Calu3 (cell line): ENCODE results near the gene ZNF134. TPM values are rescaled to one million over a fixed set of nuclear protein-coding genes. Genes with fewer than 3 reads are reported as not detected.

ENCODE experiments used
- BruUV-seq: library from RNA; stranded (reverse); fragments of 400-500 nt; replicated peaks from 2 replicates; lab custom pipeline; 2021; lab: Mats Ljungman, UMichigan
- CTCF ChIA-PET: fragments of 300-600 bp; sonication (Branson Sonifier 250); formaldehyde crosslinking; loops from one replicate; lab custom pipeline; 2022; ENCODE audit warnings: antibody characterized with exemption; lab: Charles Lee
- DNase-seq: peaks from one replicate; pipeline ENCODE4 v3.0.0; 2022
- H3K27ac Mint-ChIP-seq: one replicate; pipeline ENCODE4 v1.8.0; 2022; ENCODE audit warnings: mixed read lengths; ENCODE audit not compliant: unreplicated experiment
- H3K27me3 Mint-ChIP-seq: one replicate; pipeline ENCODE4 v1.8.0; 2022; ENCODE audit warnings: mixed read lengths; ENCODE audit not compliant: unreplicated experiment
- H3K36me3 Mint-ChIP-seq: one replicate; pipeline ENCODE4 v1.8.0; 2022; ENCODE audit warnings: mild to moderate bottlenecking, moderate library complexity, mixed read lengths; ENCODE audit not compliant: insufficient read depth, unreplicated experiment
- H3K4me1 Mint-ChIP-seq: one replicate; pipeline ENCODE4 v1.8.0; 2022; ENCODE audit warnings: mild to moderate bottlenecking, low read depth, mixed read lengths; ENCODE audit not compliant: unreplicated experiment
- H3K4me3 Mint-ChIP-seq: one replicate; pipeline ENCODE4 v1.8.0; 2022; ENCODE audit warnings: mild to moderate bottlenecking, low read depth, moderate library complexity, mixed read lengths; ENCODE audit not compliant: unreplicated experiment
- H3K9me3 Mint-ChIP-seq: one replicate; pipeline ENCODE4 v1.8.0; 2022; ENCODE audit warnings: low read depth, mixed read lengths; ENCODE audit not compliant: unreplicated experiment
- intact Hi-C: fragments of 100-400 bp; cut with micrococcal nuclease; formaldehyde crosslinking; loops from one replicate; pipeline ENCODE4 v1.10.0; 2022; ENCODE audit not compliant: unreplicated experiment
- total RNA-seq: library from RNA; stranded (reverse); gene quantifications from 2 replicates; pipeline ENCODE4 v1.2.3, GENCODE V29; 2022
- TF ChIP-seq, protein P1 (sequence below): fragments of 200-600 bp; IDR thresholded peaks from one replicate; pipeline ENCODE4 v1.8.0; 2022; ENCODE audit warnings: antibody characterized with exemption; ENCODE audit not compliant: unreplicated experiment

ZNF134 gene
- total RNA-seq, 1 experiment from 2014 or later = 11.4 TPM

DNA sequence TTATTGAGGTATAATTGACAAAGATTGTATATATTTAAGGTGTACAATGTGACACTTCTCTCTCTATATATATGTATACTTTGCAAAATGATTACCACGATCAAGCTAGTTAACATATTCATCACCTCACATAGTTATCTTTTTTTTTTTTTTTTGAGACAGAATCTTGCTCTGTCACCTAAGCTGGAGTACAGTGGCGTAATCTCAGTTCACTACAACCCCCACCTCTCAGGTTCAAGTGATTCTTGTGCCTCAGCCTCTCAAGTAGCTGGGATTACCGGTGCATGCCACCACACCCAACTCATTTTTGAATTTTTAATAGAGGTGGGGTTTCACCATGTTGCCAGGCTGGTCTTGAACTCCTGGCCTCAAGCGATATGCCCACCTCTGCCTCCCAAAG lies 58.4 kb downstream of the ZNF134 start:
- no peaks in the 10 kb centered on the region for H3K4me1 Mint-ChIP-seq
- no TSS peak for BruUV-seq

More for the DNA sequence above, 58.4 kb downstream of the ZNF134 start:
- no peaks in the 10 kb centered on the region for H3K36me3 Mint-ChIP-seq
- H3K4me3 Mint-ChIP-seq = no peak overlapping the region
- intact Hi-C loops = no loop called here
- TF ChIP-seq, protein P1, sequence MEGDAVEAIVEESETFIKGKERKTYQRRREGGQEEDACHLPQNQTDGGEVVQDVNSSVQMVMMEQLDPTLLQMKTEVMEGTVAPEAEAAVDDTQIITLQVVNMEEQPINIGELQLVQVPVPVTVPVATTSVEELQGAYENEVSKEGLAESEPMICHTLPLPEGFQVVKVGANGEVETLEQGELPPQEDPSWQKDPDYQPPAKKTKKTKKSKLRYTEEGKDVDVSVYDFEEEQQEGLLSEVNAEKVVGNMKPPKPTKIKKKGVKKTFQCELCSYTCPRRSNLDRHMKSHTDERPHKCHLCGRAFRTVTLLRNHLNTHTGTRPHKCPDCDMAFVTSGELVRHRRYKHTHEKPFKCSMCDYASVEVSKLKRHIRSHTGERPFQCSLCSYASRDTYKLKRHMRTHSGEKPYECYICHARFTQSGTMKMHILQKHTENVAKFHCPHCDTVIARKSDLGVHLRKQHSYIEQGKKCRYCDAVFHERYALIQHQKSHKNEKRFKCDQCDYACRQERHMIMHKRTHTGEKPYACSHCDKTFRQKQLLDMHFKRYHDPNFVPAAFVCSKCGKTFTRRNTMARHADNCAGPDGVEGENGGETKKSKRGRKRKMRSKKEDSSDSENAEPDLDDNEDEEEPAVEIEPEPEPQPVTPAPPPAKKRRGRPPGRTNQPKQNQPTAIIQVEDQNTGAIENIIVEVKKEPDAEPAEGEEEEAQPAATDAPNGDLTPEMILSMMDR = no peak
- H3K9me3 Mint-ChIP-seq = peaks cover 12% of the 10 kb centered on the region
- CTCF ChIA-PET = no interaction called here
- H3K27ac Mint-ChIP-seq = no peak overlapping the region
- DNase-seq = no peak
- H3K27me3 Mint-ChIP-seq = no peaks in the 10 kb centered on the region

Other genes with a start within 250 kb of the ZNF134 start
- 20.3 and 23.0 TPM in 2 replicates for gene ZNF548, start 224.4 kb upstream of the ZNF134 start, total RNA-seq
- 14.7 and 15.8 TPM in 2 replicates for gene ZNF17, start 203.1 kb upstream of the ZNF134 start, total RNA-seq
- 20.4 and 20.8 TPM in 2 replicates for gene ZNF749, start 178.9 kb upstream of the ZNF134 start, total RNA-seq
- 1.0 and 2.0 TPM in 2 replicates for gene VN1R1, start 157.1 kb upstream of the ZNF134 start, total RNA-seq
- 11.4 and 15.6 TPM in 2 replicates for gene ZNF772, start 136.7 kb upstream of the ZNF134 start, total RNA-seq
- 17.9 and 19.6 TPM in 2 replicates for gene ZNF419, start 126.5 kb upstream of the ZNF134 start, total RNA-seq
- 13.4 and 17.2 TPM in 2 replicates for gene ZNF773, start 114.3 kb upstream of the ZNF134 start, total RNA-seq
- 6.4 and 7.1 TPM in 2 replicates for gene ZNF549, start 86.9 kb upstream of the ZNF134 start, total RNA-seq
- gene ZNF550, start 54.4 kb upstream of the ZNF134 start, total RNA-seq = 18.6 and 22.4 TPM in 2 replicates
- 6.1 and 6.6 TPM in 2 replicates for gene ZNF416, start 35.3 kb upstream of the ZNF134 start, total RNA-seq
- not detected in 2 replicates for gene ZIK1, start 30.1 kb upstream of the ZNF134 start, total RNA-seq
- 8.2 and 10.4 TPM in 2 replicates for gene ZNF530, start 14.4 kb upstream of the ZNF134 start, total RNA-seq
- 10.2 and 11.0 TPM in 2 replicates for gene ZNF211, start 18.9 kb downstream of the ZNF134 start, total RNA-seq
- gene ZSCAN4, start 54.7 kb downstream of the ZNF134 start, total RNA-seq = not detected in 2 replicates
- gene ZNF551, start 67.7 kb downstream of the ZNF134 start, total RNA-seq = 14.7 and 17.0 TPM in 2 replicates
- gene ZNF154, start 95.0 kb downstream of the ZNF134 start, total RNA-seq = not detected in 2 replicates
- gene ZNF671, start 113.4 kb downstream of the ZNF134 start, total RNA-seq = 1.8 and 2.1 TPM in 2 replicates
- 19.7 and 21.6 TPM in 2 replicates for gene ZNF776, start 132.6 kb downstream of the ZNF134 start, total RNA-seq
- gene ZNF586, start 155.4 kb downstream of the ZNF134 start, total RNA-seq = 18.9 and 22.9 TPM in 2 replicates
- gene ZNF552, start 200.7 kb downstream of the ZNF134 start, total RNA-seq = 24.0 and 24.8 TPM in 2 replicates
- 31.1 and 31.6 TPM in 2 replicates for gene ZNF587B, start 216.1 kb downstream of the ZNF134 start, total RNA-seq
- gene ZNF587, start 235.6 kb downstream of the ZNF134 start, total RNA-seq = 111 and 113 TPM in 2 replicates